Adrenal gland (tissue), 12 donors: ENCODE results near the gene C20orf141. TPM values are rescaled to one million over a fixed set of nuclear protein-coding genes. Genes with fewer than 3 reads are reported as not detected.
"Not testable (repeated sequence)": the region's sequence is repeated elsewhere in the genome, so short reads cannot be mapped to it uniquely, and the experiment has no call there.

Experiments used
- DNase-seq, 7 donors: peaks; one replicate each; pipeline ENCODE4 v3.0.0-alpha.2; 2019 to 2020
- H3K27ac ChIP-seq, 5 donors: fragments of 200-600 bp; sonication (generic) in 4 of 5; 1 replicate in 3 of 5; 2 replicates in 2 of 5; pipeline versions ENCODE4 v1.5.1 to v1.8.0; 2016 to 2020; ENCODE audit warnings: mild to moderate bottlenecking in 1 of 5
- H3K27me3 ChIP-seq: fragments of 200-600 bp; 2 replicates; pipeline ENCODE4 v1.8.0; 2021
- H3K36me3 ChIP-seq, 2 donors: fragments of 200-600 bp; replicated peaks in 1 of 2; 1 replicate in 1 of 2; 2 replicates in 1 of 2; pipeline versions ENCODE4 v1.5.1 to v1.8.0; 2018 to 2022
- H3K4me1 ChIP-seq, 2 donors: fragments of 200-600 bp; replicated peaks in 1 of 2; 1 replicate in 1 of 2; 2 replicates in 1 of 2; pipeline versions ENCODE4 v1.5.1 to v1.8.0; 2018 to 2021
- H3K4me3 ChIP-seq, 4 donors: fragments of 200-600 bp; sonication (generic) in 3 of 4; one replicate each; pipeline ENCODE4 v1.5.1; 2016 to 2018
- H3K9me3 ChIP-seq, 3 donors: fragments of 200-600 bp; sonication (generic) in 1 of 3; replicated peaks in 1 of 3; 1 replicate in 2 of 3; 2 replicates in 1 of 3; pipeline versions ENCODE4 v1.5.1 to v1.8.0; 2016 to 2021
- POLR2A ChIP-seq, 2 donors: fragments of 450-650 bp; IDR thresholded peaks; one replicate each; pipeline ENCODE4 v1.6.1; 2017; ENCODE audit warnings: antibody characterized with exemption in 2 of 2, mild to moderate bottlenecking in 2 of 2, moderate library complexity in 1 of 2
- WGBS, 4 donors: extraction: QIAGEN DNeasy Blood & Tissue Kit in 2 of 4; methylation state at CpG; one replicate each; pipeline versions ENCODE4 v1.1.5 to v1.1.7; 2013 to 2017; 5-methylcytosine and 5-hydroxymethylcytosine counted together
- intact Hi-C, 2 donors: fragments of 100-400 bp; cut with DNase I; formaldehyde crosslinking; loops; one replicate each; pipeline versions ENCODE4 v1.14.1 to v1.15.0; 2022 to 2023
- polyA plus RNA-seq, 3 donors: library from polyadenylated mRNA; stranded (reverse); fragments of 200-250 nt in 2 of 3; fragments of 350-450 nt in 1 of 3; fragmentation: Illumina TruSeq in 1 of 3; extraction: RNeasy Lipid Tissue Mini Kit (QIAGEN cat#74804) in 1 of 3; gene quantifications; one replicate each; pipeline ENCODE4 v1.2.3, GENCODE V29; 2013 to 2014
- total RNA-seq, 9 donors: library from RNA; depleted of rRNA in 4 of 9; stranded (reverse); fragments of >200 nt in 4 of 9; fragments of 120-200 nt in 1 of 9; fragmentation: NEBNext Ultra II Directional in 1 of 9; extraction: Animal tissue kit (Norgen Biotek cat#: 25700) in 1 of 9; gene quantifications; one replicate each; pipeline versions ENCODE4 v1.1.0 to v1.2.4, GENCODE V29; 2013 to 2023
- TF ChIP-seq, protein P1 (sequence below), 6 experiments: fragments of 450-650 bp in 4 of 6; fragments of 200-600 bp in 2 of 6; sonication (generic) in 1 of 6; IDR thresholded peaks; 1 replicate in 5 of 6; 2 replicates in 1 of 6; pipeline versions ENCODE4 v1.5.1 to v1.8.0; 2016 to 2021; ENCODE audit warnings: antibody characterized with exemption in 6 of 6, mild to moderate bottlenecking in 2 of 6, moderate library complexity in 1 of 6
- donor health status: healthy with polysubstance abuse.
- donor health status: Bipolar disorder and iron deficiency.
- donor health status: DM: yes; HTN: yes; CAD: no.
- donor health status: DM: no; HTN: no; CAD: no.
- donor health status: DM: no; HTN: no; CAD: no.
- donor health status: DM: yes; HTN: yes; CAD: no.

The C20orf141 gene
- total and polyA plus RNA-seq, 12 donors = 0.30 TPM; not detected in 11

DNA sequence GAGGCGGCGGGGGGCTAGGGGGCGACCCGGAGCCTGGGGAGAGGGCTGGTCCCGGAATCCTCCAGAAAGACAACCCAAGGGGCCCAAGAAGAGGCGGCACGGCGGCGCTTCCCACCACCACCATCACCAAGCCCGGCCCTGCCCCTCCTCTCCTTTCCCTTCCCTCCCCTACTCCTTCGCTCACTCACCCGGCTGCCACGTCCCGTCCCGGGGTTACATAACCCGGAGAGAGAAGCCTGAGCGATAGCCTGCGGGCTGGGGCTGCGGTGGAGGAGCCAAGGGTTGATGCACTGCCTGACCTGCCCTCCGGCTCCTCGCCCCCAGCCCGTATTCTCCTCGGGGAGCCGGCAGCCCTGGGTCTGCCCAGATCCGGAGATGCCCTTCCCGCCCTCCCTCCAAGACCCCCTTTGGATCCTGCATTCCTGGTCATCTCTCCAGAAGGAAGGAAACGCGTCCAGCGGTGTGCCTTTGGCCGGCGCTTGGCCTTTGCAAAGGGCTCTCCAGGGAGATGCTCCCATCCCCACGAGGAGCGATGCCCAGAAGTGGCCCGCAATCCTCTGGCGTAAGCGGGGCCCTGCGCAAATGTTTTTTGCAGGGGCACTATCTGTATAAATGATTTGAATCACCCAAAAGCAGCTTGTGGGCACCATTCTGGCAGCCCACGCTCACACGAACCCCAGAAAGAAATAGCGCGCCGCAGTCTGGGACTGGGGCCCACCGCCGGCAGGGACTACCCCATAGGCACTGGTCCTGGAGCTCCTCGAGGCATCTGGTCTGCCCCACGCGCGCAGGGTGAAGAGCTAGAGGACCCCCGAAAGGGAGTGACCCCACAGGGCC lies 9.7 kb upstream of the C20orf141 start:
- intact Hi-C loops = no loop called here
- whole genome bisulfite sequencing, 4 donors = 13 to 34% (median 20%) methylated on average over 16 to 49 of the region's 49 CpGs

DNA sequence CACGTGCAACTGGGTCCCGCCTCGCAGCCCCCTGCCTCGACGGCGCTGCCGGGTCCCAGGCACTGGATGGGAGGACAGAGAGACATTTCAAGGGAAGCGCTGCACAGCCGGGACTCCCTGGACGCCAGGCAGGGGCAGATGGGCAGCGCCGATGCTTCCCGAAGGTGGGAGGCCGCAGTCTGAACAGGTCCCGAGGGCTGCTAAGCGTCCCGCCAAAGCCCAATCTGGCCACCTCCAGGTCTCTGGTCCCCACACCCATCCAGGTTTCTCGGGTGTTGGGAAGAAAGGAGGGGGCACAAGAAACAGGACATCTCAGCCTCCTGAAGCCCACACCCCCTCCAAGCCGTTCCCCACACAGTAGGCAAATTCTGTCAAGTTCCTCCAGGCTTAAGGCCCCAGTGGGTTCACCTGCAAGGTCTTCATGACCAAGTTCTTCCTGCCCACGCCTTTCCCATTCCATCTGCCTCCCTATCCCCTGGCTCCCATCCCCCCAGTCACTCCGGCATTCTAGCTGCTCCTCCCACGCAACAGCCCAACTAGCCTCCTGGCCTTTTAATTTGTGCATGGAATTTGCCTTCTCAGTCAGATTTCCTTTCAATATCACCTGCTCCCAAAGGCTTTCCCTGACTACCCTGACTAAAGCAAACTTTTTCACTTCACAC lies 9.0 kb upstream of the C20orf141 start:
- intact Hi-C loops = no loop called here
- no peak for TF ChIP-seq POLR2A (IDR thresholded peaks at IDR 0.05)
- TF ChIP-seq, protein P1, sequence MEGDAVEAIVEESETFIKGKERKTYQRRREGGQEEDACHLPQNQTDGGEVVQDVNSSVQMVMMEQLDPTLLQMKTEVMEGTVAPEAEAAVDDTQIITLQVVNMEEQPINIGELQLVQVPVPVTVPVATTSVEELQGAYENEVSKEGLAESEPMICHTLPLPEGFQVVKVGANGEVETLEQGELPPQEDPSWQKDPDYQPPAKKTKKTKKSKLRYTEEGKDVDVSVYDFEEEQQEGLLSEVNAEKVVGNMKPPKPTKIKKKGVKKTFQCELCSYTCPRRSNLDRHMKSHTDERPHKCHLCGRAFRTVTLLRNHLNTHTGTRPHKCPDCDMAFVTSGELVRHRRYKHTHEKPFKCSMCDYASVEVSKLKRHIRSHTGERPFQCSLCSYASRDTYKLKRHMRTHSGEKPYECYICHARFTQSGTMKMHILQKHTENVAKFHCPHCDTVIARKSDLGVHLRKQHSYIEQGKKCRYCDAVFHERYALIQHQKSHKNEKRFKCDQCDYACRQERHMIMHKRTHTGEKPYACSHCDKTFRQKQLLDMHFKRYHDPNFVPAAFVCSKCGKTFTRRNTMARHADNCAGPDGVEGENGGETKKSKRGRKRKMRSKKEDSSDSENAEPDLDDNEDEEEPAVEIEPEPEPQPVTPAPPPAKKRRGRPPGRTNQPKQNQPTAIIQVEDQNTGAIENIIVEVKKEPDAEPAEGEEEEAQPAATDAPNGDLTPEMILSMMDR (IDR thresholded peaks at IDR 0.05) = no peak
- 23 to 46% (median 38%) methylated on average over 5 to 22 of the region's 22 CpGs for WGBS, 4 donors
- Histone ChIP-seq H3K36me3 (no peaks in the 10 kb centered on the region), H3K27ac (no peak overlapping the region), H3K4me3 (no peak overlapping the region), H3K9me3 (no peaks in the 10 kb centered on the region), H3K4me1 (peaks cover 0 to 5% of the 10 kb centered on the region in 2 donors), H3K27me3 (peaks cover 25% of the 10 kb centered on the region)
- DNase-seq = no peak

More for the DNA sequence above, 9.7 kb upstream of the C20orf141 start:
- Histone ChIP-seq H3K4me1 (peaks cover 0 to 5% of the 10 kb centered on the region in 2 donors), H3K27ac (no peak overlapping the region), H3K9me3 (no peaks in the 10 kb centered on the region), H3K27me3 (peaks cover 32% of the 10 kb centered on the region), H3K4me3 (no peak overlapping the region), H3K36me3 (no peaks in the 10 kb centered on the region)
- TF ChIP-seq POLR2A (IDR thresholded peaks at IDR 0.05) = no peak
- TF ChIP-seq, protein P1 (IDR thresholded peaks at IDR 0.05) = no peak
- DNase-seq = no peak

DNA sequence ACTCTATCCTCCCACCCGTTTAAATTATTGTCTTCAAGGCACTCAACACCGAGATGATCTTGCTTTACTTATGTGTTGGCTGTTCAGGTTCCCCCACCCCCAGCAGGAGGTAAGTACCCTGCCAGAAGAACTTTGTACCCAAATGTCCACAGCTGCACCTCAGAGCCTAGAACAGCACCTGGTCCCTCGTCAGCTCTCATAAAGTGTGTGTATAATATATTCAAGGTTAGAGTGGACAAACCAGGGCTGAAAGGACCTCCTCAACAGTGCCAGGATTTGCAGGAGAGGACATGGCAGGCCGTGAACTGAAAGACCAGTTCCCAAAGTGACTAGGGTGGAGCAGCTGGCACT lies 8.5 kb upstream of the C20orf141 start:
- H3K9me3 ChIP-seq = no peaks in the 10 kb centered on the region
- peaks cover 0 to 2% of the 10 kb centered on the region in 2 donors for H3K4me1 ChIP-seq
- H3K27ac ChIP-seq = no peak overlapping the region
- TF ChIP-seq, protein P1 (IDR thresholded peaks at IDR 0.05) = no peak
- no peak for TF ChIP-seq POLR2A (IDR thresholded peaks at IDR 0.05)
- H3K4me3 ChIP-seq = no peak overlapping the region
- H3K36me3 ChIP-seq = no peaks in the 10 kb centered on the region
- intact Hi-C loops = no loop called here
- DNase-seq = no peak
- H3K27me3 ChIP-seq = peaks cover 20% of the 10 kb centered on the region
- 35 to 51% (median 48%) methylated on average over 4 of the region's 4 CpGs for WGBS, 4 donors

DNA sequence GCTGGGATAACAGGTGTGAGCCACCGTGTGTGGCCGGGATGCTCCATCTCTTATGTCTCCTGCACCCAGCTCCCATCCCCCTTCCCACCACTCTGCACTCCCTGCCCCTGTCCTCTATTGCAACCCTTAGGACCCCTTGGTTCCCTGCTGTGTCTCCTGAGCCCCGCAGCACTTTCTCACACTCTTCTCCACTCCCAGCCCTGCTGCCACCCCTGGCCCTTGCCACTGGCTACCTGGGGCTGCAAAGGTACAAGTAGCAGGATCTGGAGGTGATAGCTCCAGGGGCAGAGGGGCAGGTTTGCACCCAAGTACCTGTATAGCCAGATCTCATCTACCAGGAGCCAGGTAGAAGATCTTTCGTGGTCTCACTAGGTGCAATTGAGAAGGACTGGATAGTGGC lies 7.8 kb upstream of the C20orf141 start:
- Histone ChIP-seq H3K4me3 (no peak overlapping the region), H3K9me3 (no peaks in the 10 kb centered on the region), H3K36me3 (no peaks in the 10 kb centered on the region), H3K27me3 (peaks cover 13% of the 10 kb centered on the region), H3K27ac (no peak overlapping the region), H3K4me1 (no peaks in the 10 kb centered on the region)
- DNase-seq = no peak
- TF ChIP-seq, protein P1 (IDR thresholded peaks at IDR 0.05) = no peak
- TF ChIP-seq POLR2A (IDR thresholded peaks at IDR 0.05) = no peak
- WGBS, 4 donors = 70 to 76% (median 75%) methylated on average over 4 of the region's 4 CpGs
- intact Hi-C loops = no loop called here

DNA sequence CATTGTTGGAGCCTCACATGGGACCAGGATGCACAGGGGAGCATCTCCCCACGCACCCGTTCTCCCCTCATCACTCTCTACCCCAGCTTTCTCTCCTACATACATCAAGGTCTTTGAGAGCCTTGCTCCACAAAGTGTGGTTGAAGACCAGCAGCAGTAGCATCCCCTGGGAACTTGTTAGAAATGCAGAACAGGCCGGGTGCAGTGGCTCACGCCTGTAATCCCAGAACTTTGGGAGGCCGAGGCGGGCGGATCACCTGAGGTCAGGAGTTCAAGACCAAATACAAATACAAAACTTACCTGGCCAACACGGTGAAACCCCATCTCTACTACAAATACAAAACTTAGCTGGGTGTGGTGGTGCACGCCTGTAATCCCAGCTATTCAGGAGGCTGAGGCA lies 6.9 kb upstream of the C20orf141 start:
- H3K4me3 ChIP-seq, H3K4me1 ChIP-seq, H3K36me3 ChIP-seq, DNase-seq, H3K27me3 ChIP-seq, H3K9me3 ChIP-seq, H3K27ac ChIP-seq, intact Hi-C loops: not testable (repeated sequence)
- WGBS, 4 donors = 71 to 91% (median 77%) methylated on average over 5 to 9 of the region's 9 CpGs
